Measurements from ENCODE around the gene CERS6.
"Not testable (repeated sequence)": the region's sequence is repeated elsewhere in the genome, so short reads cannot be mapped to it uniquely, and the experiment has no call there.

The CERS6 gene

DNA sequence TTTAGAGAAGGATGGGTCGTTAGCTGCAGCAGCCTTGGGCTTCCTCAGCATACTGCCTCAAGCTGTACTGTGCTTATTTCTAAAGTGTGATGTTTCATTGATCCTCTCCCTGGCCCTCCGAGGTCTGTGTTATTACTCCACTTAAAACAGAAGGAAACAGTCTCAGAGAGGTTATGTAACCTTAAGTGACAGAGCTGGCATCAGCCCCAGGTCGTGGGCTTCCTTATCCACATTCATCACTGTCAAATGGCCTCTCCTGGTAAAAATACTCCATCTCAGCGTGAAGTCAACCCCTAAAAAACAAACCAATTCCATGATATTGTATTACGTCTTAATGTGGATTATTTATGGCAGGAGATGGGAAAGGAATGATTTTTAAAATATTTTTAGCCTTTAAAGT is 193.0 kb downstream of the CERS6 start:
- no peak for DNase-seq

DNA sequence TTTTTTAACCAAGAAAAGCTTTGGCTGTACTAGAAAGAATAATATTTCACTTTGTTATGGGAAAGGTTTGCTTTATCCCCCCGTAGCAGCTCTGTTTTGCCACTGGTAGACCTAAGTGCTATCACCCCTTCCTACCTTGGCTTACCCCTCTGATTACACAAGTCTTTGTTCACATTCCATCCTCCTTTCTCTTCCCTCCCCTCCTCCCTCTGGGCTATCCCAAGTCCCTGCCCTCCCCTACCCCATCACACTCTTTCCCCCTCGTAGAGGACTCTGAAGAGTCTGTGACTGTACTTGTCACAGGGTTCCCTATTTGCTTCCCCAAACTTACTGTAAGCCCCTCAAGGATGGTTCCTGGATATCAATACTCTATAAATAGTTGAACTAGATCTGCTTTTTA is 193.5 kb downstream of the CERS6 start:
- no peak for DNase-seq

DNA sequence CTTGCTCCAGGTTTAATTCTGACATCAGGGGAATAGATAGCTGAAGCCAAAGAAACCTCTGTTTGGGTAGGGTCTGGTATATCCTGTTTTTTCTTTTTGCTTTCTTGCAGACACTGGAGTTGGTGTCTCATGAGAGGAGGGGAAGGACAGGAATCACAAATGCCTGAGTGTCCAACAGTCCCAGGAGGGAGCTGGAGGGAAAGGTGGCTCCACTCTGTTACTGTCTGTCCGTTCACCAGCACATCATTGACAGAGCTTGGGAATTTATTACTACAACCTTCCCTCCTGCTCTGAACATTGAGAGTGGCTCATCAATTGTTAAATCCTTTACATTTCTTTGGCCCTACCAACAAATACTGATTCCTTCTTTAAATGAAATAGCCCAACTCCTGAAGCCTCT is 194.1 kb downstream of the CERS6 start:
- no peak for DNase-seq

DNA sequence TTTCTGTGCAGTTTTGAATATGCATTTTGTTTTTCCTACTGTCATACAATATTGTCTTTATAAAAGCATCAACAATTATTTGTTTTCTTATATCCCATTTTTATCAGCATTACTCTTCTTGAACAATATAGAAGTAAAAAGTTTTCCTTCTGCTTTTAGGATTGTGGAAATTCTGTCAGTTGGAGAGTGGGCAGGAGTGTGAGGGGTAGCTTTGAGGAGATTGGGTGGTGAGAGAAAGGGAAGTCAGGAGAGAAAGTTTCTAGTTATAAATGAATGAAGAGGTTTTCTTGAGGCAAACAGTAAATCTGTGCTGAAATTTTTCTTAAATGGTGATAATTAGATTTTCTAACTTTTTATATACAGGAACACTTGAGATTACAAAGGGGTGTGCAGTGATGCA is 194.7 kb downstream of the CERS6 start:
- no peak for DNase-seq

DNA sequence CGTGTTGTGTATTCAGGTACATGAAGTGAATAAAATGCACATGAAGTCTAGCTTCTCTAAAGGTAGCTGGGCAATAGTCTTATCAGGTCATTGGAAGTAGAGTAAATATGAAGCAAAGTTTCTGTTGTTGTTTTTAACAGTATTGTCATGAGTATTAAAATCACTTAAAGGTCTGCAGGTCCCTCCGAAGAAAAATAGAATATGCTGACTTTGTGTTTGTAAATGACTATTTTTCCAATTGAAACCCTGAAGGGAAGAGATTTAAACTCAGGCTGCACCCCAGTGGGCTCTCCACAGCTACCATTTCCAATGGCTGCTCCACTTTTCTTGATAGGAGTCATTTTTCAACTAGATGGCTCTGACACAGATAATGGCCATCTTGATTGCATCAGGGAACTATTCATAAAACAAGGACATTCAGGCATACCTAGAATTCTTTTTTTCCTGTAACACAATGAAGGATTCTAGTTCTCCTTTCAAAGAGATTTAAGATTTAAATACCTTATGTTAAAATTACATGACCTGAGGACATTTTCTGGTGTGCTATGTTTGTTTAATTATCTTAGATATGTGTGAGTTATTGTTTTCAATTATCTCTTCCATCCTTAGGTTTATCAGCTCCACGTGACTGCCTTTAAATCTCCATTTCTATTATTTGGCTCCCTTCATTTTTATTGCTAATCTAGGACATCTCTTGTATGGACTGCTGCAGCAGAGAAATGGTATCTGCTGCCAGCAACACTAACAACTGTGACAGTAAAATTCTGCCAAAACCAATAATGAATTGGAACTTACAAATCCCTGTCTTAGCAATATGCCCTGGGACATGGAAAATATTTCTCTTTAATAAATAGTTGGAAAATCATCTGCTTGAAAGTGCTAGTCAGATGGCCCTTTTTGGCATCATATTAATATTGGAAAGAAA is 197.2 kb downstream of the CERS6 start:
- no peak for DNase-seq

DNA sequence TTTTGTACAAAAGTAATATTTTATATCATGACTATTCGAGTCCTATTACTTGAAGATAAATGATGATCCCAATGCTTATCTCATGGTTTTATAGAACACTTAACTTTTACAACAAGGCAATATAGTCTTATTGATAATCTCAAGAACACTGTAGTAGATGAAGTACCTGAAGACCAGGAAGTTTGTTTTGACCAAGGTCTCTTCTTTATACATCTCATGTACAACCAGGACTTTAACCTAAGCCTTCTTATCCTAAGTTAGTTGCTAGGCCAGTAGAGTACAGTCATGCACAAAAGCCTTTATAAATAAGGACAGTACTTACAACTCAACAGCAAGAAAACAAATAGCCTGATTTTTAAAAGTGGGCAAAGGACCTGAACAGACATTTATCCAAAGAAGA is 198.6 kb downstream of the CERS6 start:
- DNase-seq: no peak

DNA sequence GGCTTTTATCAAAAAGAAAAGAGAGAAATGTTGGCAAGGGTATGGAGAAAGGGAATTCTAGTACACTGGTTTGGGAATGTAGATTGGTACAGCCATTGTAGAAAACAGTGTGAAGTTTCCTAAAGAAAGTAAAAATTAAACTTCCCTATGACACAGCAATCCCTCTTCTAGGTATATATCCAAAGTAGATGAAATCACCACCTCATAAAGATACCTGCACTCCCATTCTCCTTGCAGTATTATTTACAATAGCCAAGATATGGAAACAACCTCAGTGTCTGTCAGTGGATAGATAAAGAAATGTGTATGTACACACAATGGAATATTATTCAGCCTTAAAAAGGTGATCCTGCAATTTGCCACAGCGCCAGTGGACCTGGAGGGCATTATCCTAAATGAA is 199.1 kb downstream of the CERS6 start:
- DNase-seq: no peak

DNA sequence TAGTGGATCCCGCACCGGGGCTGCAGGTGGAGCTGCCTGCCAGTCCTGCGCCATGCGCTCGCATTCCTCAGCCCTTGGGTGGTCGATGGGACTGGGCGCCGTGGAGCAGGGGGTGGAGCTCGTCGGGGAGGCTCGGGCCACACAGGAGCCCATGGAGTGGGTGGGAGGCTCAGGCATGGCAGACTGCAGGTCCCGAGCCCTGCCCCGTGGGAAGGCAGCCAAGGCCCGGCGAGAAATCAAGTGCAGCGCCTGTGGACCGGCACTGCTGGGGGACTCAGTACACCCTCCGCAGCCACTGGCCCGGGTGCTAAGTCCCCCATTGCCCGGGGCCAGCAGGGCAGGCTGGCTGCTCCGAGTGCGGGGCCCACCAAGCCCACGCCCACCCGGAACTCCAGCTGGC is 201.3 kb downstream of the CERS6 start:
- DNase-seq: not testable (repeated sequence)

DNA sequence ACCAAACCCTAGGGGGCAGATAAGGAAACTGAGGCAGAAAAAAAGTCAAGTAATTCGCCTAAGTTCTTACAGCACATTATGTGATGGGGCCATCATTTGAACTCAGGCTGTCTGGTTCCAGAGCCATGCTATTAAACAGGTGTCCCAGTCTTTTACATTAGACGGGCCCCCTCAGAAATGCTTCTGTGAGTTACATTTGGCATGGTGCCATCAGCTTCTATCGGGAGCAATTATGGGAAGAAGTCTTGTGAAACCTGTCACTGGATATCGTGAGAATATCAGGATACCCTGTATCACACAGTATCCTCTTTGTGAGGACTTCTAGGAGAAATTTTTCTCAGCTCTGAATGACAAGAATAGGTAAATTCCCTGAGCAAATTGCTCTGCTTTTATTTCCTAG is 202.6 kb downstream of the CERS6 start:
- DNase-seq: no peak

DNA sequence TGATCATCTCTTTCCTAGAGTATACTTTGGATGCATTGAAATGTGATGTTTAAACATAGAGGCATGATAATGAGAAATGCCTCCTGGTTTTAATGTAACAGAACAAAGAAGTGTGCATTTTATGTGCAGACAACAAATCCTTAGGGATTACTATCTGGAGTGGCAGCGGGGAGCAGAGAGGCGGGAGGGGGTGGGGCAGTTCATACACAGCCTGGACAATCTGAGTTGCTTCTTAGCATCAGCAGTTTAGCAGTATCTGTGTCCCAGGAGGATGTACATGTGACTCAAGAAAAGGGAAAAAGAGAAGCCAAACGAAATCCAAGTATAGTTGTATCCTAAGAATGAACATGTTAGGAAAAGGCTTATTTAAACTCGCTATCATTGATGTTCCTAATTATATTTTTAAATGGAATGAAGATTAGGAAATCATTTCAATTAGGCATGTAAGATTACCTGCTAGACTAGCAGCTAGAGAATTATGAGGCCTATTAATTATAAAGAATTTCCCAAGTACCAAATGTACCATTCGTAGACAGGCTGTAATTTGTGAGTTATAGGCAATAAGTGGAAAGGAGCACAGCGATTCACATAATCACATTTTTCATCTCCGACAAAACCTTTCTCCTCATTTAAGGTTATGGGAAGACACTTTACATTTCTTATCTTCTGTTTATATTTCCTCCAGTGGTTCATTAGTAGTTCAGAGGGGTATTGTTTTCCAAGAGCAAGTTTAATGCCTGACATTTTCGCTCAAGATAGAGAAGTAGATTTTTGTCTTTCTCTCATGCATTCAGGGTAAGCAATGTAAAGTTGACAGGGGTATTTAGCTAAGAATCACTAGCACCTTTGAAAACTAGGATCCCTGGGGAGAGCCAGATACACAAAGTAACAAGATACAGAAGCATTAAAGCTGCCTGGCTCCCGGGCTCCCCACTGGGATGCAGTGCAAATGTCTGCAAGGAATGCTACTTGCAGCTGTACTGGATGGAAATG is 205.1 kb downstream of the CERS6 start:
- no peak for DNase-seq

DNA sequence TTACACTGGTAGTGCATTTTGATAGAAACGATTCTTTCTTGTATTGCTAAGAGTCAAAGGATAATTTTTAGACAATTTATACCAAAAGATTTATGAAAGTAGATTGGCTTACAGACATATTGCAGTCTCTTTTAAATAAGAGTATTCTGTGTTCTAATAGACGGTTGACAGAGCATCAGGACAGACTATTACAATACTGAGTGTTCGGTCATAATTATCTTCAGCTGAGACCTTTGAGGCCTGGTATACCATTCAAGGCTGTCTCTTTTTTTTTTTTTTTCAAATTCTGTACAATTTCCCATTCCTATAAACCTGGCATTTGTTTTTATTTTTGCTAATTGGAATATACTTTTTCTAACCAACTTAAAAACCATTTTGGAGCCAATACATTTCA is 205.8 kb downstream of the CERS6 start:
- DNase-seq: no peak

DNA sequence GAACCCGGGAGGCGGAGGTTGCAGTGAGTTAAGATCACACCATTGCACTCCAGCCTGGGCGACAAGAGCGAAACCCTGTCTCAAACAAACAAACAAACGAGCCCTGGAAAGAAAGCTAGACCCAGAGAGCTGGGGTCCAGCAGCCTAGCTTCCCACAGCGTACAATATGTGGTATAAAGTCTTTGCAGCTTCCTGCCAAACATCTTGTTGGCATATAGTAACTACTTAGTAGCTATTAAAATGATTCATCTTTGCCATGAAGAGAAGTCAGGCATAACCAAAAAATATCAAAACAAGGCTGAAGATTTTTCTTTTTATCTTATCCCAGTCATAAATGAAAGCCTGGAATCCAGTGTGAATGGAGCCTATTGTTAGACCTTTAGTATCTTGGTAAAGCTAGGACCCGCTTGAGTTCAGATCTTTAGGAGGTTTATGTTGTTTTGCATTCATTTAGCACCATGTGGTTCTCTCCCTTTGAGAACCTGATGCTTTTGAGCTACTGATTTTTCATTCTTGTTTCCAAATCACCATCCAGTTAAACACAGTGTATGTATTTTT is 206.7 kb downstream of the CERS6 start:
- DNase-seq: no peak

DNA sequence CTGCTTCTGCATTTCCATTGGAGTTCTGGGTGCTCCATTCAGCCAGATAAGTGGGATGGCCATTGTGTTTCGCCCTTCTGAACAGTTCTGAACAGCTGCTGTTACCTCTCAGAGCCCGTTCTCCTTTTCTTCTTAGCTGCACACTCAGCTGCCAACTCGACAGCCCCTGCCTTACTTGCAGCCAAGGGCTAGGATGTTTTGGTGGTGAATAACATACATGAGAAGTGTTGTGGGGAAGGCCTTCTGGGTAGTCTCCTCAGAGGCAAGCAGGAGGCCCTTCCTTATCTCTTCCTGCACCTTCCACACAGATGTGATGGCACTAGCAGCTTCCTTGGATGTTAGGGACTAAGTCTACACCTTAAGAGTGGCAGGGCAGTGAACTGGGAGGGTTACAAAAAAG is 207.9 kb downstream of the CERS6 start:
- no peak for DNase-seq

DNA sequence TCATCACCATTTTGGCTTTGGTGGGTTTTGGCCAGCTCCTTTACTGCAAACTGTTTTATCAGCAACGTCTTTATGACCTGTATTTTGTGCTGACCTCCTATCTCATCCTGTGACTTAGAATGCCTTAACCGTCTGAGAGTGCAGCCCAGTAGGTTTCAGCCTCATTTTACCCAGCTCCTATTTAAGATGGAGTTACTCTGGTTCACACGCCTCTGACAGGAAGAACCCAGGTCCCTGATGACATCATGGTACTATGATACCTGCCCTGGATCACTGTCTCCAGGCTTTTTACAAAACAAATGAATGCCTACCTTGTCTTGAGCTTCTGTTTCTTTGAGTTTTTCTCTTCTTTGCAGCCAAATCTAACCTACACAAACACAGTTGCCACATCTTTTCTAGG is 208.6 kb downstream of the CERS6 start:
- not testable (repeated sequence) for DNase-seq

DNA sequence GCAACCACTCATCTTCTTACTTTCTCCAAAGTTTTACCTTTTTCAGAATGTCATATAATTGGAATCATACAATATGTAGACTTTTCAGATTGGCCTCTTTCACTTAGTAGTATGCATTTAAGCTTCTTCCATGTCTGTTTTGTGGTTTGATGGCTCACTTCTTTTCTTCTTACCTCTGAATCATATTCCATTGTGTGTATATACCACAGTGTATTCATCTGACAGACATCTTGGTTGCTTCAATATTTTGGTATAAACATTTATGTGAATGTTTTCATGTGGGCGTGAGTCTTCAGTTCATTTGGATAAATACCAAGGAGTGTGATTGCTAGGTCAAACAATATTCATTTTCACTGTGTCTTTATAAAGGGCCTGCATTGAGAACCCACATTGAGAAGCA is 210.3 kb downstream of the CERS6 start:
- DNase-seq: no peak

DNA sequence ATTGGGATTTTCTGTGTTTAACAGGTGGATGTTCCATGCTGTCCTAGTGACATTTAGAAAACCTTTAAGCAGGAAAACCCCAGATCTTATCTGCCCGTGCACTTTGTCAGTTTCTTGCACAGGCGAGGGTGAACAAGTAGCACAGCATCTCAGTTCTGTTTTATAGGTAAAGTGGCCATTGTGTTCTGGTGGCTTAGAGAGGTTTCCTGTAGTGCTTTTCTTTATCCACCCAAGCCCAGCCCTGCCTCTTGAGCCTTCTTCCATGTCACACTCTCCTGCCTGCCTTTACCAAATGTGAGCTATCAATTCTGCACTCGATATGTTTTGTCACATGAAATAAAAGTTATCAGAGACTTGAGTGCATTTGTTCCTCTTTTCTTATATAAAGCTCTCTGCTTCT is 211.1 kb downstream of the CERS6 start:
- DNase-seq: no peak

DNA sequence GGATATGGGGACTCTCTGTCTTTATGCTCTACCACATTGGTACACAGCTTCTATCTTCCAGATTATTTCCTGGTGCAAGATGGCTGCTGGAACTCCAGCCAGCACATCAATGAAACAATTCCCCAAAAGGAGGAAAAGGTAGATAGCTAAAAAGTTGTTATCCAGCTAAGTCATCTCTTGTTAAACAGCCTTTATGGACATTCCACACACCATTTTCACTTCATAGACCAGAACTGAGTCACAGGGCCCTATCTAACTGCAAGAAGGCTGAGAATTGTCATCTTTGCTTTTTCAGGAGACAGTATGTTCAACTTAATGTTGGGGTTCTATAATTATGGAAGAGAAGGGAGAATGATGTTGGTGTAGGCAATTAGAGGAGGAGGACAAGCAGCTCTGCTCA is 213.1 kb downstream of the CERS6 start:
- no peak for DNase-seq

DNA sequence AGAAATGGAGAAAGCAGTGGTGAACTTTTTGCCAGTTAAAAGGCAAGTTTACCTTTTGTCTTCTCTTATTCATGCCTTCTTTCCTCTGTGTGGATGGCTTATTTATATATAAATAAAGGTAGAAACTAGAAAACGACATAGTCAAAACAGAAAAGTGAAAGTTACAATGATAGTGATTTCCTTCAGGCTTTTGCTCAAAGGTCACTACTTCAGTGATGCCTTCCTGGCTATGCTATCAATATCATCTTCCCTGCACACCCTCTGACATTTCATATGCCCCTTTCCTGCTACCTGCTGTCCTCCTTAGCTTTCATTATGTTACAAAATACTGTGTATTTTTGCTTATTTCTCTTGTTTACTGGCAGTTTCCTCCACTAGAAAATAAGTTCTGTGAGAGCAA is 214.4 kb downstream of the CERS6 start:
- no peak for DNase-seq

DNA sequence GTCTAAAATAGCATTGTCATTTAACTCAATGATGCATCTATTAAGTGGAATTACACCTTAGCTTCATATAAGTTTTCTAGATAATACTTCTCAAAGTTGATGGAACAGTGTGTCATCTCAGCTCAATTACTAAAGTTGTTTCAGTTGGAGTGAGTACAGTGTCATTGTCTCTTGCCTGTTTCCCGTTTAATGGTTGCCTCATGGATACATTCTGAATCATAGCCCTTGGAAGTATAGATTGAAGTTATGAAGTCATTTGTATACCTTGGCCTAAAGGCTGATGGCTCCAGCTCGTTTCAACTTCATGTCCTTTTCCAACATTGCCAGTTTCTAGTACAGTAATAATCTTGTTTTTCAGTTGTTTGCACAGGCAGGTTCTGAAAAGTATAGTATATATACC is 215.9 kb downstream of the CERS6 start:
- no peak for DNase-seq

DNA sequence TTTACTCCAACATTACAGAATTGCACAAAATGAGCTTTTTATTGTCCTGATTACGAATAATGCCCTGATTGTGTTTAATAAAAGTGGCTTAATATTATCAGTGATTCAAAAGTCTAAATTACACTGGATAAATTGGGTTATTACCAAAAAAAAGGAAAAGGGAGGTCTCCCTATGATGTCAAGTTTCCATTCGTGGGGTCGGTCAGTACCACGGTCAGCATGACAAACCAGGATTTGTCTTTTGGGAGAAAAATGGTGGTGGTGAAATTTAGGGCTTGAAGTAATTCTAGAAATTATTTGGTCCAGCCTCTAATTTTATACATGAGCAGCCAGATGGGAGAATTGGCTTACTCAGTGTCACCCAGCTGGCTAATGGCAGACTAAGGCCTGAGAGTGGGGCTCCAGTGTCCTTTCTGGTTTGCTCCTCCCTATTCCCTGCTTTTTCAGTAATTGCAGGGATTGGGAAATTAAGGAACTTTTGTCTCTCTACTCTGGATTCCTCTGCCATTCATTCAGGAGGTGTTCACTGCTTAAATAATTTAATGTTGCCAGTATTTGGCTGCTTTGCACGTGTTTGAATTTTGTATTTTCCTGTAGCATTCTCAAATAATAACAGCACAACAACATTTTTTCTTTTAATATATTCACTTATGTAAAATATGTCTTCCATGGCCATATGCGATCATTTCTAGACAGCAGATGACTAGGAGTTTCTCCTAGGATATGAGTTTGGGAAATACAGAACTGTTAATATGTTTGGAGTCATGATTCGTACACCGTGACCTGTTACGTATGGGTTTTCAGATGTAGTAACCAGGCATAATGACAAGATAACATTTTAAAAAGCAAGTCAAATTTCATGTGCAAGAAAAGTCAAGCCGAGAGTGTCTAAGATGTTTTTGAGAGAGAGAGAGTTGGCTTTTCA is 217.5 kb downstream of the CERS6 start:
- DNase-seq: no peak

DNA sequence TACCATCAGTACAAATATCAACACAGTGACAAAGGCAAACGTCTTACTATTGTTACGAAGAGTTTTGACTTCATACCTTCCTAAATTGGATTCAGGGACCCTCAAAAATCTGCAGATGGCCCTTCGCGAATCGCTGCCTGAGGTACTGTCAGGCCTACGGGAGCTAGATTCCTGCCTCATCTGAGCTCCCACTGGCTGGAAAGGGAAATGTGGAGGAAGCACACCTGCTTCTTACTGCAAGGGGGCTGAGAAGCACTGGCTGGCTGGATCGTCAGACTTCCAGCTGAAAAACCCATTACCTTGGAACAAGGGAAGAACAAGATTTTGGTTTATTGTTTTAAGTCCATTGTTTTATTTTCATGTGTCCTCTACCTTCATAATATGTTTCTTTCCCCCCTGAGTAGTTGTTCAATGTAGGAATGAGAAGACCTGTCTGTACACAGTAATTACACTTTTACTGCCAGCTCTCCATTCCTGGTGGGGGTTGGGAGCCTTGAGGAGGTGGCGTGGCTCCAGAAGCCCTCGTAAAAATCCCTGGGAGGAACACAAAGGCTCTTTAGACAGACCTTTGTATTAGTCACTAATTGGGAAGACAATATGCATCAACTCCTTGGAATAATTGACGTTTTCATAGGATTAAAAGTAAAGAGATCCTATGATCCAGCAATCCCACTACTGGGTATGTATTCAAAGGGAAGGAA is 222.2 kb downstream of the CERS6 start:
- no peak for DNase-seq

DNA sequence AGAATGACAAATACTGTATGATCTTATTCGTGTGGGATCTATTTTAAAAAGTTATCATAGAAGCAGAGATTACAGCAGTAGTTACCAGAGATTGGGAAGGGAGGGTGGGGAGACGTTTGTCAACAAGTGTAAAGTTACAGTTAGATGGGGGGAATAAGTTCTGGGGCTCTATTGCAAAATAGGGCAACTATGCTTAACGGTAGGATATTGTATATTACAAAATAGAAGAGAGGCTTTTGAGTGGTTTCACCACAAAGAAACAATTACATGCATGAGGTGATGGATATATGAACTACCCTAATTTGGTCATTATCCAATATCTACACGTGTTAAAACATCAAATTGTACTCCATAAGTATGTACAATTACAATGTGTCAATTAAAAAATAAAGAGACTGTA is 223.0 kb downstream of the CERS6 start:
- DNase-seq: no peak
